ENCODE data around the gene NOXO1.

- TF ChIP-seq GABPA (IDR thresholded peaks at IDR 0.05; ENCODE audit: low read depth) (no peak), CTCF (IDR thresholded peaks at IDR 0.05) (no peak), REST (IDR thresholded peaks at IDR 0.05; ENCODE audit: low read depth, low read length) (no peak)
Observed at GRCh38 chr16:2009164-2009711, 28.0 kb upstream of the NOXO1 start.
